Lung (tissue), 12 donors: ENCODE measurements around the gene CCDC167. TPM values are rescaled to one million over a fixed set of nuclear protein-coding genes. Genes with fewer than 3 reads are reported as not detected.

Experiments
- ATAC-seq: fragments of 200-7000 bp; cut with Tn5 transposase; one replicate; pipeline ENCODE4 v1.9.1; 2020; ENCODE audit warnings: moderate number of reproducible peaks; ENCODE audit not compliant: insufficient read depth, low FRiP score
- DNase-seq, 3 donors: peaks; one replicate each; pipeline ENCODE4 v3.0.0-alpha.2; 2013 to 2017
- H3K27ac ChIP-seq, 2 donors: one replicate each; pipeline ENCODE4 v1.5.1; 2013; ENCODE audit warnings: mild to moderate bottlenecking in 2 of 2, moderate library complexity in 2 of 2, control low read depth in 1 of 2, inconsistent platforms in 1 of 2, low read depth in 1 of 2, low read length in 1 of 2
- H3K27me3 ChIP-seq, 3 donors: one replicate each; pipeline ENCODE4 v1.5.1; 2013; ENCODE audit warnings: low read length in 2 of 3; ENCODE audit not compliant: control insufficient read depth in 3 of 3, insufficient read depth in 3 of 3
- H3K36me3 ChIP-seq, 4 donors: one replicate each; pipeline ENCODE4 v1.5.1; 2013; ENCODE audit warnings: low read length in 4 of 4, mild to moderate bottlenecking in 1 of 4, moderate library complexity in 1 of 4; ENCODE audit not compliant: control insufficient read depth in 4 of 4, insufficient read depth in 4 of 4
- H3K4me1 ChIP-seq, 5 donors: one replicate each; pipeline ENCODE4 v1.5.1; 2013; ENCODE audit warnings: low read length in 5 of 5, mild to moderate bottlenecking in 2 of 5, moderate library complexity in 1 of 5; ENCODE audit not compliant: control insufficient read depth in 5 of 5, insufficient read depth in 5 of 5
- H3K4me3 ChIP-seq: one replicate; pipeline ENCODE4 v1.5.1; 2013; ENCODE audit warnings: mild to moderate bottlenecking, control low read depth, moderate library complexity
- H3K9ac ChIP-seq, 2 donors: one replicate each; pipeline ENCODE4 v1.5.1; 2013; ENCODE audit warnings: low read length in 2 of 2, control low read depth in 1 of 2; ENCODE audit not compliant: insufficient read depth in 1 of 2
- H3K9me3 ChIP-seq, 4 donors: one replicate each; pipeline ENCODE4 v1.5.1; 2013; ENCODE audit warnings: low read length in 3 of 4, mild to moderate bottlenecking in 1 of 4, moderate library complexity in 1 of 4; ENCODE audit not compliant: control insufficient read depth in 4 of 4, insufficient read depth in 3 of 4
- WGBS, 2 donors: extraction: QIAGEN DNeasy Blood & Tissue Kit; methylation state at CpG; one replicate each; pipeline ENCODE4 v1.1.7; 2013; 5-methylcytosine and 5-hydroxymethylcytosine counted together
- polyA plus RNA-seq, 2 donors: library from polyadenylated mRNA; stranded (reverse); fragments of 200-250 nt; gene quantifications; one replicate each; pipeline ENCODE4 v1.2.1, GENCODE V29; 2013
- total RNA-seq, 2 donors: library from RNA; depleted of rRNA in 1 of 2; stranded (reverse); fragments of >200 nt in 1 of 2; gene quantifications; one replicate each; pipeline ENCODE4 v1.2.1, GENCODE V29; 2014 to 2021
- TF ChIP-seq, protein P1 (sequence below): IDR thresholded peaks from 2 replicates; pipeline ENCODE4 v1.5.1; 2012; ENCODE audit warnings: mild to moderate bottlenecking; ENCODE audit errors: control extremely low read depth, extremely low read depth
- donor health status: control.
- donor health status: control.
- donor health status: Bipolar disorder and iron deficiency.
- donor health status: healthy.
- donor health status: DM: yes; HTN: yes; CAD: no.

CCDC167 gene
- total and polyA plus RNA-seq, 4 donors, result 13.4 to 54.6 (median 23.1) TPM

DNA sequence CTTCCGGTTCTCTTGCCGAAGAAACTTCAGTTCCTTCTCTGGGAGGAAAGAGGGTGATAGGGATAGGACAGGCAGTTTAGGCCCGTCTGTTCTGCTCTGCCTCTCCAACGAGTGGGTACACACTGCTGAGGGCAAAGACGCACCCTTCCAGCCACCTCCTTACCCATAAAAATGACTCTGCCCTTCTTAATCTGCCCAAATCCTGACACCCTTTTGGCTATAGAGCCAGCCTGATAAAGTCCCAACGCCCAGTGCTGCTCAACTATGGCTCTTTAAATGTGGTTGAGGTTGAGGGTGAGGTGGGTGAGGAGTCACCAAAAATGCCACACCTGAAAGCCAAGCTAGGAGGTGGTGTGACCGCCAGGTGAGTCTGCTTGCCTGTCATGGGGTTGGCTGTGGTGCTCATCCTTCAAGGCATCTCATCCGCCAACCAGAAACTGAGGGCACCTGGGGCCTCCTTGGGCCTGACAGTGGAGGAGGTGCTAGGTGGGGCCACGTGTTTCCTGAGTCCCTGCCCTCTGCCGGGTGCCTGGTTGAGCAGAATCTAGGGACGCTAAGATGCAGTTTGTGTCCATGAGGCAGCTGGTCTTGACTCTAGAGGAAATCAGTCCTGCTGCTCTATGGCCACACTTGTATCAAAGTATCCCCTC is 16.3 kb downstream of the CCDC167 start:
- 89 to 90% methylated on average over 11 of the region's 11 CpGs for WGBS, 2 donors

GRCh38 chr6:37482606-37483251 is 17.0 kb downstream of the CCDC167 start:
- no peak for DNase-seq
- Histone ChIP-seq H3K9me3 (no peaks in the 10 kb centered on the region), H3K4me1 (peaks cover 0 to 10% (median 0%) of the 10 kb centered on the region in 5 donors), H3K4me3 (no peak overlapping the region), H3K27me3 (no peaks in the 10 kb centered on the region), H3K36me3 (peaks cover 0 to 50% (median 22%) of the 10 kb centered on the region in 4 donors), H3K9ac (no peak overlapping the region), H3K27ac (no peak overlapping the region)
- TF ChIP-seq, protein P1, sequence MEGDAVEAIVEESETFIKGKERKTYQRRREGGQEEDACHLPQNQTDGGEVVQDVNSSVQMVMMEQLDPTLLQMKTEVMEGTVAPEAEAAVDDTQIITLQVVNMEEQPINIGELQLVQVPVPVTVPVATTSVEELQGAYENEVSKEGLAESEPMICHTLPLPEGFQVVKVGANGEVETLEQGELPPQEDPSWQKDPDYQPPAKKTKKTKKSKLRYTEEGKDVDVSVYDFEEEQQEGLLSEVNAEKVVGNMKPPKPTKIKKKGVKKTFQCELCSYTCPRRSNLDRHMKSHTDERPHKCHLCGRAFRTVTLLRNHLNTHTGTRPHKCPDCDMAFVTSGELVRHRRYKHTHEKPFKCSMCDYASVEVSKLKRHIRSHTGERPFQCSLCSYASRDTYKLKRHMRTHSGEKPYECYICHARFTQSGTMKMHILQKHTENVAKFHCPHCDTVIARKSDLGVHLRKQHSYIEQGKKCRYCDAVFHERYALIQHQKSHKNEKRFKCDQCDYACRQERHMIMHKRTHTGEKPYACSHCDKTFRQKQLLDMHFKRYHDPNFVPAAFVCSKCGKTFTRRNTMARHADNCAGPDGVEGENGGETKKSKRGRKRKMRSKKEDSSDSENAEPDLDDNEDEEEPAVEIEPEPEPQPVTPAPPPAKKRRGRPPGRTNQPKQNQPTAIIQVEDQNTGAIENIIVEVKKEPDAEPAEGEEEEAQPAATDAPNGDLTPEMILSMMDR, result no peak
- WGBS, 2 donors, result 89 to 90% methylated on average over 10 of the region's 10 CpGs
- no peak for ATAC-seq

More for the DNA sequence above, 16.3 kb downstream of the CCDC167 start:
- peaks cover 0 to 10% (median 0%) of the 10 kb centered on the region in 5 donors for H3K4me1 ChIP-seq
- H3K27ac ChIP-seq, result no peak overlapping the region
- no peak for ATAC-seq
- no peaks in the 10 kb centered on the region for H3K27me3 ChIP-seq
- H3K4me3 ChIP-seq, result no peak overlapping the region
- TF ChIP-seq, protein P1, result no peak
- H3K9ac ChIP-seq, result no peak overlapping the region
- H3K9me3 ChIP-seq, result no peaks in the 10 kb centered on the region
- no peak for DNase-seq
- peaks cover 0 to 54% (median 22%) of the 10 kb centered on the region in 4 donors for H3K36me3 ChIP-seq

DNA sequence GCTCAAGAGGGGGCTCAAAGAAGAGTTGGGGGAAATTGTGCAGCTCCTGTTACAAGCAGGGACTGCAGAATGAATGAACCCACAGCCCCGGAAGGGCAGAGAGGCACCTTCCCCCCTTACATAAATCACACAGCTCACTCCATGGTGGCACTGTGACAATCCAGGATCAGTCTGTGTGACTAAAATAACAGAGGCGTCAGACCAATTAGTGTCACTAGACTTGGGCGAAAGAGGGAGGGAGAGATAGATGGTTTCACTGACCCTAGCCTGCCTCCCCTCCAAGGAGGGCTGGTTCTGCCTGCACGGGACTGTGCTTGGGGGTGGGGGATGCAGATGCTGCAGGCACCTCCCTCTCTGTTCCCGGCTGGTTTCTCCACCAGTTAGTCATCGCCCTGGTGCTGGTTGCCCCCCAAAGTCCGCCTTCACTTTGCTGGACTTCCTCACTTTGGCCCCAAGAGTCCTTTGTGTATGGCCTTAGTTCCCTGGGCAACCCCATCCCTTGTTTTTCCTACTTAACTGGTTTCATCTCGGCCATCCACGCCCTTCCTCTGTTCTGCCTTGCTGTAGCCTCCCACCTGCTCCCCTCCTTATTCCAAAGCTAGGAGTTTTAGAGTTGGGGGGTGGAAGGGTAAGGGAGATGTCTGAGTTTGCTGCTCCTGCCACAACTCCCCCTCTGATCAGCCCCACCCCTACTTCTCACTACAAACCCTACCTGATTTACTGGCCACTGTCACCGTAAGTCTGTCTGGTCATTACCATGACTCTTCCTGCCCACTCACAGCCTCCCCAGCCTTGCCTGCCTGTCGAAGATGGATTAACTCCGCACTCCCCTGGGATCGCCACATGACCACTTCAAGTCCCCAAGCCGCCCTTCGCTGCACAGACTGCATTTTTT is 17.7 kb downstream of the CCDC167 start:
- no peak overlapping the region for H3K4me3 ChIP-seq
- no peak overlapping the region for H3K9ac ChIP-seq
- H3K9me3 ChIP-seq, result no peaks in the 10 kb centered on the region
- H3K4me1 ChIP-seq, result peaks cover 0 to 8% (median 0%) of the 10 kb centered on the region in 5 donors
- H3K27me3 ChIP-seq, result no peaks in the 10 kb centered on the region
- WGBS, 2 donors, result 80 to 84% methylated on average over 15 of the region's 15 CpGs
- TF ChIP-seq, protein P1, result no peak
- DNase-seq, result no peak
- H3K27ac ChIP-seq, result no peak overlapping the region
- no peak for ATAC-seq
- peaks cover 0 to 56% (median 22%) of the 10 kb centered on the region in 4 donors for H3K36me3 ChIP-seq
